Measurements from ENCODE around the gene GFAP.
A peak's percentile ranks its signal among the peaks of the same experiment; 100 is the strongest.

Gene GFAP

GRCh38 chr17:44933824-44934744 lies 18.8 kb upstream of the GFAP start:
- Histone ChIP-seq H3K36me3 (ENCODE audit: control insufficient read depth in 2 of 2, insufficient read depth in 1 of 2, low read length in 2 of 2) (peaks cover 72 to 85% of the 10 kb centered on the region in 2 experiments), H3K4me1 (ENCODE audit: control insufficient read depth, insufficient read depth, low read length) (no peaks in the 10 kb centered on the region), H3K9me3 (ENCODE audit: control insufficient read depth, insufficient read depth, low read depth, low read length) (no peaks in the 10 kb centered on the region), H3K4me3 (ENCODE audit: low read depth, low read length) (no peak overlapping the region), H3K27ac (ENCODE audit: extremely low read depth, low read depth, low read length) (no peak overlapping the region)
- peak; percentile 72; the same call in 1 of the 2 replicates for TF ChIP-seq HIC1 (tag by site-specific recombination; IDR thresholded peaks at IDR 0.05)
- TF ChIP-seq ZNF768 (tag by site-specific recombination; IDR thresholded peaks at IDR 0.05): no peak
- ChIA-PET CTCF (no interaction called here), POLR2A (no interaction called here)

GRCh38 chr17:44932787-44933097 lies 17.4 kb upstream of the GFAP start:
- CTCF ChIA-PET: interaction anchor here (0.7 to 4.9 kb wide), 4 partner anchors 12 to 165 kb away, joined by 3 to 41 read pairs (median 13); no protein-coding TSS in a partner anchor
- H3K27ac ChIP-seq (ENCODE audit: extremely low read depth, low read depth, low read length): no peak overlapping the region
- H3K4me3 ChIP-seq (ENCODE audit: low read depth, low read length): no peak overlapping the region
- no peaks in the 10 kb centered on the region for H3K4me1 ChIP-seq (ENCODE audit: control insufficient read depth, insufficient read depth, low read length)
- POLR2A ChIA-PET: no interaction called here
- H3K9me3 ChIP-seq (ENCODE audit: control insufficient read depth, insufficient read depth, low read depth, low read length): no peaks in the 10 kb centered on the region
- peaks cover 69 to 90% of the 10 kb centered on the region in 2 experiments for H3K36me3 ChIP-seq (ENCODE audit: control insufficient read depth in 2 of 2, insufficient read depth in 1 of 2, low read length in 2 of 2)
- TF ChIP-seq ZBTB6 (tag by site-specific recombination; IDR thresholded peaks at IDR 0.05): no peak
- no peak for TF ChIP-seq TRIM28 (IDR thresholded peaks at IDR 0.05; ENCODE audit: borderline replicate concordance, low read length)
- no peak for TF ChIP-seq ZNF707 (tag by site-specific recombination; IDR thresholded peaks at IDR 0.05)
- TF ChIP-seq ZNF548 (tag by site-specific recombination; IDR thresholded peaks at IDR 0.05): no peak
- no peak for TF ChIP-seq ZNF785 (tag by site-specific recombination; IDR thresholded peaks at IDR 0.05)
- TF ChIP-seq ZNF558 (tag by site-specific recombination; IDR thresholded peaks at IDR 0.05): no peak
- no peak for TF ChIP-seq ZNF302 (tag by site-specific recombination; IDR thresholded peaks at IDR 0.05; ENCODE audit: low read depth)
- TF ChIP-seq KLF1 (tag by site-specific recombination; IDR thresholded peaks at IDR 0.05): no peak
- TF ChIP-seq ZNF518A (tag by site-specific recombination; conservative IDR thresholded peaks at IDR 0.05; ENCODE audit: low read depth): no peak
- no peak for TF ChIP-seq PATZ1 (tag by site-specific recombination; IDR thresholded peaks at IDR 0.05)
- TF ChIP-seq KLF16 (tag by site-specific recombination; IDR thresholded peaks at IDR 0.05): no peak
- TF ChIP-seq OVOL3 (tag by site-specific recombination; IDR thresholded peaks at IDR 0.05): no peak
- TF ChIP-seq ZNF433 (tag by site-specific recombination; IDR thresholded peaks at IDR 0.05; ENCODE audit: low read depth): no peak
- no peak for TF ChIP-seq ZNF266 (tag by site-specific recombination; IDR thresholded peaks at IDR 0.05; ENCODE audit: low read depth)
- no peak for TF ChIP-seq YY2 (tag by site-specific recombination; IDR thresholded peaks at IDR 0.05)
- no peak for TF ChIP-seq ZNF354C (tag by site-specific recombination; IDR thresholded peaks at IDR 0.05; ENCODE audit: borderline replicate concordance, low read depth)
- no peak for TF ChIP-seq GLIS2 (tag by site-specific recombination; IDR thresholded peaks at IDR 0.05)

Measured in HEK293 (cell line).